HG02759 (cell line): ENCODE results near the gene PARD3B.

Source experiments
- ATAC-seq: cut with Tn5 transposase; IDR thresholded peaks from one replicate; pipeline ENCODE4 v1.9.1; 2021; ENCODE audit warnings: mild to moderate bottlenecking, moderate library complexity; ENCODE audit not compliant: unreplicated experiment

Gene PARD3B

DNA sequence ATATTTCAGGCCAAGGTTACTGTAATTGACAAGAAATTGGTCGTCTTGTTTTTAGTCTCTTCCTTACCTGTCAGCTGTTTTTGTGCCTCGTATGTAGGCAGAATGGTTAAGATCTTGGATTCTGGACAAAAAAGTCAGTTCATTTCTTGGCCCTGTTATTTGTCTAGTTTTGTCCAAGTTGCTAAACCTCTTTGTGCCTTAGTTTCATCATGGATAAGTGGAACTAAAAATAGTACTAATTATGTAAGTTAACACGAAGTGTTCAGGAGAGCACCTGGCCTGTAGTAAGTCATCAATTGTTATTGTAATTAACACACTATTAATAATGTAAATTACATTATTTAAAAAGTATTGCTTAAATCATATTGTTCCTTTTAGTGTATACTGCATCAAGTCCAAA, 148.0 kb downstream of the PARD3B start:
- no peak for ATAC-seq

DNA sequence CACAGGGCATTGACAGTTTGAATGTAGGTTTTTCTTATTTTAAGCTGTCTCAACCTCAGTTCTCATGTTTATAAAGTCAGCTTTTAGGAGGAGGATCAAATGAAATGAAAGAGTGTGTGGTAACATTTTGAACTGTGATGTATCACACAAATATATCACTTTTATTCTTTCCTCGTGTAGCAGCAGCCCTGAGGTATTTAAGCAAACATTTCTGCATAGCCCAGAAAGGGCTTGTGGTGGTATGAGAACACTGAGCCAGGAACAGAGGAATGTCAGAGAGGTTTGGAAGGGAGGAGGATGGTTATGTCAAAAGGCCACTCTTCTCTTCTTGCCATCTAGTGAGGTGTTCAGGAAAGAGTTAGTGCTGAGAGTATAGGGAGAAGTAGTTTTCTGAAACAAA, 150.2 kb downstream of the PARD3B start:
- no peak for ATAC-seq

DNA sequence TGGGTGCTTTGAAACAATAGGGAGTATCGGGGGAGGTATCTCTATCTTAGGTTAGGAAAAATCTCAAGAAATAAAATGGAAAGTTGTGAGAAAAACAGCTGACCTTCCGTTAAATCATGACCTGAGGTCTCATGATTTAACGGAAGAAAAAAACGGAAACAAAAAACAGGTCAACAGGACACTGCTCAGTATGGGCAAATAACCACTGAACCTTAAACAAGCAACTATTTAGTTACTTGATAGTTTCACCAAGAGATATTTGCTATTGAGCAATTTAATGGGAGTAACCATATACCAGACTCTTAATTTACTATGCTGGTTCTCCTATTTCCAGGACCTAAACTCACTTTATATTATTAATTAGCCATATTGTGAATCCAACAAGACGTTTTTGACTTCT, 150.8 kb downstream of the PARD3B start:
- no peak for ATAC-seq

DNA sequence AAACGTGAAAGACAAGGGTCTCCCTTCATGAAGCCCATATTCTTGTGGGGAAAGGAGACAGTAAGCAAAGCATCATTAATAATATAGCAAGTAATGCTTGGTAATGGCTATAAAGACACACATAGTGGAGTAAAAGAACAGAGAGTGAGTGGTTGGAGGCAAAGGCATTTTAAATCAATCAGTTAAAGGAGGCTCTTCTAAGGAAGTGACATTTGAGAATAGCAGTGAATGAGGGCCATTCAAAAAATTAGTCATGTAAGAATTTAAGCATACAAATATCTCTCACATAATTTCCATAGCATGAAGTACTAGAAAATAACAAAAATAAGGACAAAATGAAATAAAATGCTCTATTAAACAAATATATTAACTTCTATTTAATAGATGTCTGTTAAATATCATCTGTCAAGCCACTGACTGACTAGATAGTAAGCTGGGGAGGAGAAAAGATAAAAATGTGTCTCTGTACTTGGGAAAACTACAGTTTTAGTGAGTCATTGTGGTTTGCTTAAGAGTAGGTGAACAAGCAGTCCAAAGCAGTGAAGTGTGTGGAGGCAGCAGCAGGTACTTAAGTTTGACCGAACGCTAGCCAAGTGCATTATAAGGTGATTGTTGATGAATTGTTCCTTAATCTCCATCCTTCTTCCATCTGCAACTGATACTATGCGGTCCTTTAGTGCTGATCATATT, 160.1 kb downstream of the PARD3B start:
- ATAC-seq = no peak

DNA sequence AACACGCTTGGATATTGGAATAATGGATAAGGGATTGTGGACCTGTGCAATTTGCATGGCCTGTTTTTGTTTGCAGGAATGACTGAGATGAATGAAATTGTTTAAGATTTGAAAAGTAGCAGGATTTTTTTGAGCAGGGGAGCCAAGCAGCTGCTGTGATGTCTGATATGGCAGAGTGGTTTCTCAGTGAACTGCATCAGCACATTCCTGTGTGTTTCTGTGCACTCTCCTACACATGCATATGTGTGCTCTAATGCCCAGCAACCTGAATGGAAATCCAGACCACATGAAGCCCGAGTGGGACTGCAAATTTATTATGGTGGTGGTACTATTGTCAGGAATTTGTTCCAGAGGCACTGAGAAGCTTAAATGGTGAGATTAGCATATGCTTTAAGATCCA, 161.7 kb downstream of the PARD3B start:
- no peak for ATAC-seq

DNA sequence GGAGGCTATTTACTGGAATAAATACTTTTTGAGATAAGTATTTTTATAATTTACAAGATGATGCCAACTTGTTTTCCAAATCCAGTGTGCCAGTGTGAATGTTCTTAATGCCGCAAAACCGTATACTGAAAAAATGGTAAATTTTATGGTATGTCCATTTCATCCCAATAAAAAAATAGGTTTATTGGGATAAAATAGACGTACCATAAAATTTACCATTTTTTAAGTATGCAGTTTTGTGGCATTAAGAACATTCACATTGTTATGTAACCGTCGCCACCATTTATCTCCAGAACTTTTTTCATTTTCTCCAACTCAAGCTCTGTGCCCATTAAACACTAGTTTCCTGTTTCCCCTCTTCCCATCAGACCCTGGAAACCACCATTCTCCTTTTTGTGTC, 167.9 kb downstream of the PARD3B start:
- ATAC-seq = no peak

DNA sequence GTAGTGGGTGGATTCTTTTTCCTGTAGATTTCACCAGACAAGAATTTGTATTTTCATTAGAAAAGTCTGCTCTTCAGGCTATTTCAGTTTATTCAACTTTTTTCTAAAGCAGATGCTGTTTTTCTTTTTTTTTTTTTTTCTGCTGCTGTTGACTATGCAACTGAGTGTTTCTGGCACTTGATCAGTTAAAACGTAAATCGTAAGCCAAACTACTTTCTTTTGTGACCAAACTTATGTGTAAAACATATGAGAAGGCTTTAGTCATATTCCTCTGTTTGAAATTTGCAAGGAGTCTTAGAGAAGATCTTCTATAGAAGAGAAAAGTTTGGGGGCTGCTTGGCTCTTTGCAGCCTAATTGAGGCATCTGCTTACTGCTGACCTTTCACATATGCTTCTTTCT, 170.1 kb downstream of the PARD3B start:
- ATAC-seq = no peak

DNA sequence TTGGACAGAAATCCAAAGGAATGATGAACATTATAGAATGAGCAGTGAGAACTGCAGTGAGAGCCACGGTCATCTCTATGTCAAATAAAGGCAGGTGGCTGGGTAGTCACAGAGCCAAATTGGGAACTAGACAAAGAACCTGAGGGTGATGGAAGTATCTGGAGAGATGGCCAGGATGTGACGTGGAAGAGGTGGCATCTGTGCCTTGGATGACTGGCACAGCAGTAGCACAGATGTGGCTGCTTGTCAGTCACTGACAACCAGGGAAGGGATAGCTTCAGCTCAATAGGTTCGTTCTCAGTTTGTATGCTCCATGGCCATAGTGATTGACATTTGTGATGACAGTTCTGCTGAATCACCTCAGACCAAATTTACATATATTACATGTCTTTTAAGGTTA, 172.3 kb downstream of the PARD3B start:
- no peak for ATAC-seq

DNA sequence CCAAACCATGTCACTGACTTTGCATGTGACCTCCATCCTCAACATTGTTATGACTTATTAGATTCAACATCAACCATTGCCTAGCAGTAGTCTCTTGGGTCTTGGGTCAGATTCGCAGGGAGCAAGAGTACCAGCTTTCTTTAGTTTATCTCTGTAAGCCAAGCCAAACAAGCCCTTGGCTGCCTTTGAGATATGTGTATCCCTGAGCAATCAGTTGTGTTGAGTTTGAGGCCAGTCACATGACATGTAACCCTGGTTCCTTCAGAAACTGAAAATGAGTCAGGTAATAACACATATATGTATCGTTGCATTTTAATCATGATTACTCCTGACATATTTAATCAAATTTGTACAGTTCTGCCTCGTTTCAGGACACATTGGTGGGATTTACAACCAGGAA, 173.3 kb downstream of the PARD3B start:
- ATAC-seq = no peak

DNA sequence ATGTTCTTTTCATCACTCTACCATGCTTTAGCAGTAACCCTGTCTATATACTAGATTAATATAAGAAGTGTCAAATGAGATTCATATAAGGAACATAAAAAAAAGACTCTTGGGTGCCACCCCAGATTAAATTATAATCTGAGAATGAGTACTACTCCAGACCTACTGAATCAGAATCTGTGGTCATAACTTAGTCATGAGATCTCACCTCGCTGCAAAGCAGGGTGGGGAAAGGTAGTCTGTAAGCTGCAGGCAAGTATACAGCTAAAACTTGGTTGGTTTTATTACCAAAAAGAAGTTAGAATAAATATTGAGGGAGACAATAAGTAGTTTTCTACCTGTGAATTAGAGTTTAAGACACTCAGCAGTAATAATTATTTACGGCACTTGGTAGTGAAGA, 175.6 kb downstream of the PARD3B start:
- ATAC-seq = no peak

DNA sequence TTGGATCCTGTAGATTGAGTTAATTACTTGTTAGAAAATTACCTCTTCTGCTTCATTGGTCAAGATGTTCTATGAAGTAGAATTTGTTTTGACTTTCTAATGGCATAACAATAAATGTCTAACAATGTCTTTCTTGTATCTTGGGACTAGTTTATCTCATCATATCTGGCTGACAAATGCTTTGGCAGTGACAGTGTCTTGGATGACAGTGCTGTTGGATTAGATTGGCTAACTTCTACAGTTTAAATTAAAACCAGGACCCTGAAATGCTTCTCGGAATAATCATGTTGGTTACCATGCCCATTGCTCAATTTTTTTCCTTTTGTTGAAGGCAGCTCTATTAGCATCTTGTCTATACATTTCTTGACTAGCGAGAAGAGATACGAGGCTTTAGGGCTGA, 176.9 kb downstream of the PARD3B start:
- no peak for ATAC-seq

DNA sequence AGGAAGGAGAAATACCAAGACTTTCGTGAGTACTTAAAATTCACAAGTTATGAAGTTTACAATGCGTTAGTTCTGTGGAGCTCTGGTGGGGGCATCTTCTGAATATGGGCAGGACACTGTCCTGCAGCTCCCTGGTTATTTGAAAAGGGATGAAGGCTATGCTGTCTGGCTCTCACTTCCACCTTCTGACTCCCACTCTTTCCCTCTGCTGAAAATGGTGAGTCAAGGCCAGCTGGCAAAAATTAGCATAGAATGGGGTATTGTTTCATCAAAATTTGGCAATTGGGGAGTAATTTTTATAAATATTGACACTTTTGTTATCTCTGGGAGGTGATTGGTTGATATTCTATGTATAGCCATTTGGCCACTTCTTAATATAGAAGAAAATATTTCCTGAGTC, 177.4 kb downstream of the PARD3B start:
- no peak for ATAC-seq

DNA sequence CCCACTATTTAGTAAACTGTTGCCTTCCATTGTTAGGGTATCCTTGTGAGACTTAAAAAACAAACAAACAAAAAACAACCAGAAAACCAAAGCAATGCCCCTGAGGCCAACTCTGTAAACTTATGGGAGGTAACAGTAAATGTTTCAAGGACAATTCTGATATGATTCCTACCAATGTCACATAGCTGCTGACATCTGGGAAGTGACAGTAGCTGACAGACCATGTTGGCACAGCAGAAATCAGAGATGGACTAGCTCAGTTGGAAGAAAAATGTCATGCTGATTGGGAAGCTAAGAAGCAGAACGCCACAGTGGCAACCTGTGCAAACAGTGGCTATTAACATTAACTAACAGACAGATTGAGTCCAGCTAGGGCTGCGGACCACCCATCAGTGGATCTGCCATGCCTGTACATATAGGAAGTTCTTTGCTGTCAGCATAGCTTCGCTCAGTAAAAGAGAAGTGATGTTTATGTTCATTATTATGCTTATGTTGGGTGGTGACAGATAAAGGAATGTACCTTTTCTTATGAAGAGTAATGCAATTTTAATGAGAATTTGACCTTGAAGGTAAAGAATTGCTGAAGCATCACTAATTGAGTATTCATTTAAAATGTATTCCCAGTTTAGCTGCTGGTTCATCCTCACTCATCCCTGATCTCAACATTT, 180.6 kb downstream of the PARD3B start:
- ATAC-seq = no peak

DNA sequence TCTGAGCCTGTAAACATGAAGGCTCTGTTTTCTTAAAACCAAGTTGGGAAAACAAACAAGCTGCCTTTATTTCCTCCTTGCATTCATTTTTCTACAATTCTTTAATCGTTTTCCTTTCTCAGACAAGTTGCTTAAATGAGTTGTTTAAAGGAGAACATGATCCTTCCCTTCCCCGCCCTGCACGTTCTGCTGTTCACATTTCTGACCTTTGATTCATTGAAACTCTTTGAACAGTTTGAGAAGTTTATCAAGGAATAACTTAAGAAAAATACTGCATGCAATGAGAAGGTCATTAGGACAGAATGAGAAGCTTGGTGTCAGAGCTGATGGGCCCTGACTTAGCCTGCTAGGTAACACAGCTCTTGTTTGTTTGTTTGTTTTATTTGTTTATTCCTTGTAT, 181.6 kb downstream of the PARD3B start:
- no peak for ATAC-seq

DNA sequence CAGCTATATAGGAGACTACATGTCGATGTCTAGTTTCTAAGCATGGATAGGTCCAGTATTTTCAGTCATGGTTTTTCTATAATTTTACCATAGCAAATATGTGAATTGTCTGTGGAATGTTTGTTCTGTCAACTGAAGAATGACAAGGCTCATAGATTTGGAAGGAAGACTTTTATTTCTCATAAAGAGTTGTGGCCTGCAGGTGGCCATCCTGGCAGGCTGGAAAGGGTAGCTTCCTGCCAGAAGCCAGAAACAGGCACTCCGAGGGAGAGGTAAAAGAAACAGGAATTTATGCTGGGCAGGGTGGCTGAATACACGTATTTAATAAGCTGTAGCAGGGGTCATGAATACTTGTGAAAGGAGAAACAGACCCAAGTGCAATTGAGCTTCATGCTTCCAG, 182.1 kb downstream of the PARD3B start:
- ATAC-seq = no peak

DNA sequence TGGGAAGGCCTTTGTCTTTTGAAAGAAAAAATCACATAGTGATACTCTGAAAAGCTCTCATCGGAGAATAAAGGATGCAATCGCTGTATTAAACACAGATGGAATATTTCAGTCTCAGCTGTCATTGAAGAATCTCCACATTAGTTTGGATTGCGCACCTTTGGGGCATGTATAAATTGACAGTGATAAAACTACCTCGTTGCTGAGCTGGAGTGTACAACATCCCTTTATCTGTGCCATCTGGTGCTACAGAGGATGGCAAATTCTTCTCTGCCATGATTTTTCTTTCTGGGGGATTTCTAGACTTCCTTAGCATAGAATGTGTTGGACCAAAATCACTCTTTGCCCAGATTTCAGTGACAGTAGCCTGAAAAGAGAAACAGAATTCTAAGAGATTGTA, 185.3 kb downstream of the PARD3B start:
- ATAC-seq = no peak

DNA sequence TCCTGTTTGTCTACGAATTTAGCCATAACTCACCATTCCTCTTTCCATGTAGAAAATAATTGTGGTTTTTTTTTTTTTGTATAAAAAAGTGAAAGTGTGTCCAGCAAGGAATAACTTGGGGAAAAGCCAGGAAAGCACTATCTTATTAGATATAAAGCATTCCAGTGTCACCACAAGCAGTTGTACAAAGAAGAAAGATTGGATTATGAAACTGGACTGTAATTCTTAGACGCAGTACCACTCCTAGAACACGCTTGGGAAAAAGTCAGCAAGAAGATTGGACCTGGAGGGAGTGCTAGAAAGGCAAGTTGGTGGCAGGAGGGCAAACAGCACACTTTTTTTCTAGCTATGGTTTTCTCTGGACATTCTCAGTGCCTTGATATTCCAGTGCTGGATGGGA, 186.7 kb downstream of the PARD3B start:
- ATAC-seq = no peak

DNA sequence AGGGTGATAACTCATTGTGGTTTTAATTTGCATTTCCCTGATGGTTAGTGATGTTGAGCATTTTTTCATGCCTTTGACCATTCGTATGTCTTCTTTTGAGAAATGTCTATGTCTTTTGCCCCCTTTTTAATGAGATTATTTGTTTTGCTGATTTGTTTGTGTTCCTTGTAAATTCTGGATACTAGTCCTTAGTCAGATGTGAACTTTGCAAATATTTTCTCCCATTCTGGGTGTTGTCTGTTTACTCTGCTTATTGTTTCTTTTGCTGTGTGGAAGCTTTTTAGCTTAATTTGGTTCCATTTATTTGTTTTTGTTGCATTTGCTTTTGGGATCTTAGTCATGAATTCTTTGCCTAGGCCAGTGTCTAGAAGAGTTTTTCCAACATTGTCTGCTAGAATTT, 192.0 kb downstream of the PARD3B start:
- no peak for ATAC-seq

DNA sequence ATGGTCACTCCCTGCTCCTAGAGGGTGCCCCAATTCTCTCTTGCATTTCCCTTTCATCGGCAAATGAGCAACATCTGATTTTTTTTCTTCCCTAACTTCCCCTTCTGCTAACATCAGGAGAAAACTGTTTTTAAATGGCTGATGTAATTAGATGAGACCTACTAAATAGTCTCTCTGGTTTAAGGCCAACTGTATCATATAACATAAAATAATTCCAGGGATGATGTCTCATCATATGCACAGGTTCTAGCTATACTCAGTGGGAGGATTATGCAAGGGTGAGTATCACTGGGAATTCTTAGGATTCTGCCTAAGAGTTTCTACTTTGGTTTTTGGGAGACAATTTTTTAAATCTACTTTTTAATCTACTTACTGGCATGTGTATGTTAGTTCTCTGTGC, 193.4 kb downstream of the PARD3B start:
- ATAC-seq = no peak

DNA sequence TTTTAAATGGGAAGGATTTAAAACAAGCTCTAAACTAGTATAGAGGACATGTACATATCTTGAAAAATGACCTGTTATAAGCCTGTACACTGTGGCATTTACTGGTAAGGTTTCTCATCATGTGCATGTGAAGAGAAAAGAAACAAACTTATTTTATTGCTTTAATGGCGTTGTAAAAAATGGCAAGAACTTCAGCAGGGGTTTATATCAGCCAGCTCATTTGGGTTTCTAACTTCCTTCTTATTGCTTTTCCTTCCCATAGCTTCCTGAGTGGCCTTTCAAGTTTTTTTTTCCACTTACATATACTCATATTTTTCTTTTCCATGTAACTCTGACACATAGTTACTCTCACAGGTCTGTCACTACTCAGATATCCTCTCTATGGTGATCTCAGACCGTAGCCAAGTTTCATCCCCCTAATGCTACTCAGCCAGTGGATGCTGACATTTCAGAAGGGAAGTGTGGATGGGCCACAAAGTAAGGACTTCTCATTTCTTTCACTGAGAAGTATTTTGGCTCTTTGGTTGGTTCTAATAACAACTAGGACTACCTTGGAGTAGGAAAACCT, 198.2 kb downstream of the PARD3B start:
- no peak for ATAC-seq

DNA sequence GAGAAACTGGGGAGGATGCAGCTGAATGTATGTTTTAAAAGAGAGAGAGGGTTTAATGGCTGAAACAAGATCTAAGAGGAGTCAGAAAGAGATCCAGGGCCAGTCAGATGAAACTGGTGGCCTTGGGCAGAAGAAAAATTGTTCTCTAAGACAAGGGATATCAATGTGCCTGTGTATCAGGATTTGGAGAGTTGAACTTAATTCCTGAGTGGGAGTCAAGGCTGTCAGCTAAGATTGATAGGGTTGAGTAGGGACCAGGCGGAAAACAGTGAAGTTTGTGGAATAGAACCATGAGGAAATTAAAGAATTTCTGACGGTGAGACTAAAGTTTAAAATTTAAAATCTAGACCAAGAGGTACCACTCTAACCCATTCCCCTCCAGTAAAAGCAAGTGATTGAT, 199.2 kb downstream of the PARD3B start:
- ATAC-seq = no peak

DNA sequence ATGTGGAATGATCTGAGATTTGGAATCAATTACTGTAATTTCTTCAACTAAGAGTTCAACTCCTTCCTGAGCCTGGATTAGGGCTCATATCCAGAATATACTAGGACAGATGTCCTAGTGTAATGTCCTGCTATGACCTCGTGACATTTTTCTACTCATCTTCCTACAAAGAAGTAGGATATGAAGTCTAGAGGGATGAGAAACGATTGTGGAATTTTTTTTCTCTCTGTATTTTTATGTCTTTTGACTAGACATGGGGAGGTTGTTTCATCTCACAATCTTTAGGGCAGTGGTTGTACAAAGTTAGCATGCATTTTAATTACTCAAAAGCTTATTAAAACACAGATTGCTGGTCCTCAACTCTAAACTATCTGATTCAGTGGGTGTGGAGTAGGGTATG, 203.0 kb downstream of the PARD3B start:
- no peak for ATAC-seq

DNA sequence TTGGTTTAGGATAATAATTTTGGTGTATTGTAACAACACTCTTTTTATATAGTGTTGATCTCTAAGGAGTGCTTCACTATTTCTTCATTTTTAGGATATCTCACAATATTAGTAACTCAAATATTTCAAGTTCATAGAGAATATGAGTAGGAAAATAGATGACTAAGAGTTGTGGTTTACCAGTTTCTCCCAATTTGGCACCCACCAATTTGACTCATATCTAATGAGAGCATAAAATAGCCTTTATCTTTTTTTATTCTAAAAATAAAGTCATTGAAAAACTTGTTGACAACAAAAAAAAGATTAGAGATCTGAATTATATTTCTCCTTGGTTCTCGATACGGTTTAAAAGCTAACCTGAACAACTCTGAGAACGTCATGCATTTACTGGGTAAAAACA, 204.0 kb downstream of the PARD3B start:
- ATAC-seq = no peak
